T-helper 1 cell treated with Interleukin-12 subunit alpha and Interleukin-12 subunit beta and Interleukin-4 antibody, amounts not matched to agents 30 μg/mL and 1 μg/mL, for 36 hours (primary cell): ENCODE data around the gene DOCK2.
A peak's percentile ranks its signal among the peaks of the same experiment; 100 is the strongest.

ENCODE experiments used
- H3K27ac Mint-ChIP-seq: one replicate; pipeline ENCODE4 v1.8.0; 2021; ENCODE audit warnings: mild to moderate bottlenecking, mixed read lengths
- H3K27me3 Mint-ChIP-seq: one replicate; pipeline ENCODE4 v1.8.0; 2021; ENCODE audit warnings: low read depth, mixed read lengths
- H3K36me3 Mint-ChIP-seq: one replicate; pipeline ENCODE4 v1.8.0; 2021; ENCODE audit warnings: low read depth, mixed read lengths
- H3K4me1 Mint-ChIP-seq: one replicate; pipeline ENCODE4 v1.8.0; 2021; ENCODE audit warnings: low read depth, mixed read lengths
- H3K4me3 Mint-ChIP-seq: one replicate; pipeline ENCODE4 v1.8.0; 2021; ENCODE audit warnings: mild to moderate bottlenecking, moderate library complexity, mixed read lengths
- H3K9me3 Mint-ChIP-seq: one replicate; pipeline ENCODE4 v1.8.0; 2021; ENCODE audit warnings: mixed read lengths

DOCK2 gene

DNA sequence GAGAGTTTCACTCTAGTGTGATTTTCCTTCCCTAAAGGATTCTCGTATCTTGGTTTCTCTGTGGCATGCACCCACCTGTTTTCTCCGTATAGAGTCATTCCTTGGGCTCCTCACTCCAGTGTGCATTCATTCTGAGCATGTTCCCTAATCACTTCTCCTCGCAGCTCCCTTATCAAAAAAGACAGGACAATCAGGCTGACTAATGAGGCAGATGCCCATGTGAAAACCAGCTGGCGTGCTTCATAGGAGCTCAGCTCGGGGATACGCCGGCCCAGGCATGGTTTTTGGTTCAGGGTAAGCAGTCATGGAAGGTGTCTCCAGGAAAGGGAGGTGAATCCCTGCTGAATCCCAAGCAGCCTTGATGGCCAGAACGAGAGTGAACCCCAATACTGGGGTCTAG, 384.4 kb downstream of the DOCK2 start:
- H3K36me3 Mint-ChIP-seq = peaks cover 34% of the 10 kb centered on the region
- H3K27me3 Mint-ChIP-seq = no peaks in the 10 kb centered on the region

DNA sequence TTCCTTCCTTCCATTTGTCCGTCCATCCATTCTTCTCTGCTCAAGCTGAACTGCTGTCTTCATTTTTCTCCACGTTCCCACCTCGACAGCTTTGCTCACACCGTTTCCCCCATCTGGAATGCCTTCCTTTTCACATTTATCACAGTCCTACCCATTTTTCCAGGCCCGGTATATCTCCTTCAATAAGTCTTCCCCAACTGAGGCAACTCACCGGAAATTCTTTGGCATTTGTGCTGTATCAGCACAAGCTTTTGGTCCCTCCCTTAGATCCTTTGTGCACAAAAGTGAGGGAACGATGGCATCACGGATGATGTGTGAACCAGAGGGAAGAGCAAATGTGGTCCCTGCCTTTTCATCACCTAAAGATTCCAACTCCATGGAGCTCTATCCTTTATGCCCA, 388.8 kb downstream of the DOCK2 start:
- Mint-ChIP-seq H3K36me3 (peaks cover 36% of the 10 kb centered on the region), H3K4me3 (no peak overlapping the region), H3K4me1 (no peaks in the 10 kb centered on the region), H3K9me3 (no peaks in the 10 kb centered on the region), H3K27ac (no peak overlapping the region), H3K27me3 (no peaks in the 10 kb centered on the region)

More for the DNA sequence above, 384.4 kb downstream of the DOCK2 start:
- no peaks in the 10 kb centered on the region for H3K4me1 Mint-ChIP-seq
- peak overlapping the region; percentile 37 for H3K27ac Mint-ChIP-seq
- H3K9me3 Mint-ChIP-seq = no peaks in the 10 kb centered on the region
- H3K4me3 Mint-ChIP-seq = no peak overlapping the region

DNA sequence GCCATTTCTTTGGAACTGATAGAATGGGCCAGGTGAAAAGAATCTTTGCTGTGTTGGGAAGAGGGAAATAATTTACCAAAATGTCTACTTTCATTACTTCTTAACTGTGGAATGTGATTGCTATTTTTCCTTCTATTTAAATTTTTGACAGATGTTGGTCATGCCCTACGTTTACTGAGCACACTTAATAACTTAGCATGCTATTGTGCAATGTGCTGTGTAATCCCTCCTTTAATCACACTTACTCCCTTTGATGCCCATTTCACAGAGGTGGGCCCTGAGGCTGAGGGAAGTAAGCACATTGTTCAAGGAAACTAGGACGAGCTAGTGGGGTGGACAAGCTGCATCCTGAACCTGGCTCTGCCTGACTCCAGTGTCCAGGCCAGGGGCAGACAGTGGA, 391.0 kb downstream of the DOCK2 start:
- no peak overlapping the region for H3K4me3 Mint-ChIP-seq
- no peaks in the 10 kb centered on the region for H3K9me3 Mint-ChIP-seq
- H3K27ac Mint-ChIP-seq = no peak overlapping the region
- no peaks in the 10 kb centered on the region for H3K27me3 Mint-ChIP-seq
- H3K36me3 Mint-ChIP-seq = peaks cover 37% of the 10 kb centered on the region
- H3K4me1 Mint-ChIP-seq = no peaks in the 10 kb centered on the region

DNA sequence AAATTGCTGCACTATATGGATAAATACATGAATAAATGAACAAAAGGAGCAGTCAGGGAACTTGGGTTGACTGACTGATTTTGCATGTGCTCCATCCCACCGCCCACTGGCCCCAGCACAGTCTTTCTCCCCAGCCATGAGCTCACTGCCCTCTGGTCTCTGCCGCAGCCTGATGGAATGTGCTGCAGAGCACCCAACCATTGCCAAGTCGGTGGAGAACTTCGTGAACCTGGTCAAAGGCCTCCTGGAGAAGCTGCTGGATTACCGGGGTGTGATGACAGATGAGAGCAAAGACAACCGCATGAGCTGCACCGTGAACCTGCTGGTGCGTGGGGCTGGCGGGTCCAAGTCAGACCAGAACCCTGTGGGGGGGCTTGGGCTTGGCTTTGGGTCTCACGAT, 397.2 kb downstream of the DOCK2 start:
- peaks cover 2% of the 10 kb centered on the region for H3K4me1 Mint-ChIP-seq
- H3K9me3 Mint-ChIP-seq = no peaks in the 10 kb centered on the region
- no peak overlapping the region for H3K4me3 Mint-ChIP-seq
- peaks cover 34% of the 10 kb centered on the region for H3K36me3 Mint-ChIP-seq
- H3K27me3 Mint-ChIP-seq = no peaks in the 10 kb centered on the region
- no peak overlapping the region for H3K27ac Mint-ChIP-seq

DNA sequence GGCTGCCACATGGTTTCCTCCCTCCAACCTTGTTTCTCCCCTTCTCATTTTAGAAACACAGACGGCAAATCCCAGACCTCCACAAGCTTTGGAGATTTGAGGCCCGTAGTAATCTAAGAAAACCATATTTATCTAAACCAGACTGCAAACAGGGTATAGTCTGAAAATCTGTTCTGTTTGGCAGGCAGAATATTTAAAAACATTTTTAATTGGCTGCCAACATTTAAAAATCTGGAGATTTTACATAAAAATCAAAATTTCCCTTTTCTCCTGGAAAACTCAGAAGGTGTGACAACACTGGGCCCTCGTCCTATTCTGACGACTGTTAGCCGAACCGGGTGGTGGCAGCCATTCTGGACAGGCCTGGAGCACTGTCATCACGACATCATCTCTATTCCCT, 401.2 kb downstream of the DOCK2 start:
- peaks cover 6% of the 10 kb centered on the region for H3K4me1 Mint-ChIP-seq
- no peaks in the 10 kb centered on the region for H3K9me3 Mint-ChIP-seq
- peaks cover 49% of the 10 kb centered on the region for H3K36me3 Mint-ChIP-seq
- no peak overlapping the region for H3K4me3 Mint-ChIP-seq
- H3K27ac Mint-ChIP-seq = no peak overlapping the region
- no peaks in the 10 kb centered on the region for H3K27me3 Mint-ChIP-seq

DNA sequence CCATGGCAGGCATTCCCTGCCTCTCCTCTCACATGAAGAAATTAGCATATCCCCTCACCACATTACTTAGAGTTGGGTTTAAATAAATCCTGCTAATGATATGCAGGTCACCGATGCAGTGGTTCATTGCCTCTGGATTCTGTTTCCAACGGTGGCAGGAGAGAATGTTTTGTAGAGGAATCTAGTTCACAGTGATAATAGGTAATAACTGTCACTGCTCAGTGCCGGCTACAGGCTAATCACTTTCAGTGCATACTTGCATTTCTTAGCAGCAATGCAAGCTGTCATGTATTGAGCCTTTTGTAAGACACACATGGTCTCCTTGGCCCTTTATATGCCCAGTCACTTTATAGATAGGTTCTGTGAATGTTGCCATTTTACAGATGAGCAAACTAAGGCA, 402.8 kb downstream of the DOCK2 start:
- H3K4me1 Mint-ChIP-seq = peaks cover 19% of the 10 kb centered on the region
- no peaks in the 10 kb centered on the region for H3K27me3 Mint-ChIP-seq
- peaks cover 61% of the 10 kb centered on the region for H3K36me3 Mint-ChIP-seq
- no peak overlapping the region for H3K4me3 Mint-ChIP-seq
- no peaks in the 10 kb centered on the region for H3K9me3 Mint-ChIP-seq
- no peak overlapping the region for H3K27ac Mint-ChIP-seq

DNA sequence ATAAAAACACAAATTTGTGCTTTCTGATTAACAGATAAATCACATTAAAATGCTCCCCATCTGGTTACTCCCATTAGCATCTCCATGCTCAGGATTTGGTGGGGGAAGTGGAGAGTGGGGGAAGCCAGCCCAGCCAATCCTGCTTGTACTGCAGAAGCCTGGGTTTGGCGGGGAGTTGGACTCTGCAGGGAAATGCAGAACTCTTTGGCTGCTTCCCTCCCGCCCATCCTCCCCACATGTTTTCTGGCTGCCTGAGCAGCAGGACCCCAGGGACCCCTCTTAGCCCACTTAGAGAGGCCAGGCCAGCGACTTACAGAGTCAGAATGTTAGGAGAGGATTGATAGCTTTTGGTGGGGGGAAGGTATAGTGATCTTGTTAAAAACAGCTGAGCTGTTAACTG, 409.2 kb downstream of the DOCK2 start:
- no peak overlapping the region for H3K27ac Mint-ChIP-seq
- no peak overlapping the region for H3K4me3 Mint-ChIP-seq
- peaks cover 18% of the 10 kb centered on the region for H3K4me1 Mint-ChIP-seq
- H3K36me3 Mint-ChIP-seq = peaks cover 71% of the 10 kb centered on the region
- no peaks in the 10 kb centered on the region for H3K9me3 Mint-ChIP-seq
- H3K27me3 Mint-ChIP-seq = no peaks in the 10 kb centered on the region

DNA sequence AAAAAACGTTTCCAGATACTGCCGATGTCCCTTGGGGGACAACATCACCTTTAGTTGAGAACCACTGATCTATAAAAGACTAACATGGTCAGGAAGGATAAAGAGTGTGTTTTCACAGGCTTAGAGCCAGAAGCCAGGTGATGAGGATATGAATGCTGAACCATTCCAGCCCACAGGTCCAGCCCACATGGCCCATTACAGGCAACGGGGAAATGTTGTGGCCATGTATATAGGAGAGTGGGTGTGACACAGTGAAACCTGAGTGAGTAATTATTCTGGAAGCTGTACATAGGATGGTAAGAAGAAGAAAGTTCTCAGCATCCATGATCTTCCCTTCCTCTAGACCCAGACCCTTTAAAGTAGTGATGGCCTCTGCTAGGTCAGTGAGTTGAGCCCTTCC, 412.6 kb downstream of the DOCK2 start:
- Mint-ChIP-seq H3K4me3 (no peak overlapping the region), H3K9me3 (no peaks in the 10 kb centered on the region), H3K4me1 (peaks cover 1% of the 10 kb centered on the region), H3K27ac (no peak overlapping the region), H3K36me3 (peaks cover 72% of the 10 kb centered on the region), H3K27me3 (no peaks in the 10 kb centered on the region)

DNA sequence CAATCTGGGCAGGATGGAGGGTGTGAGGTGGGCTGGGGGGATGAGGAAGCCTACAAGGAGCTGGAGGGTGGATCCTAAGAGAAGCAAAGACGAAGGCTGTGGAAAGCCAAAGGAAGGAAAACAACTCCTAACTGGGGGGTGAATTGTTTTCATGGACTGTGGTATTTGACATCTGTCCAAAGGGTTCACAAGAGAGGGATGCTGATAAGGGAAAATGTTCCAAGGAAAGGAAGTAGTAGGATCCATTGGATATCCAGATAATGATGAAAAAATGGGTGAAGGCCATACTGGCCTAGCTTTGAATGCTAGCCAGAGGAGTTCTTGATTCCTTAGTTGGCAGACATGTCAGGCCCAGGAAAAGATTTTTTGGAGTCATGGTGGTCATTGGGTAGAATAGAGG, 416.8 kb downstream of the DOCK2 start:
- Mint-ChIP-seq H3K27me3 (no peaks in the 10 kb centered on the region), H3K4me1 (no peaks in the 10 kb centered on the region), H3K27ac (no peak overlapping the region), H3K9me3 (peaks cover 13% of the 10 kb centered on the region), H3K4me3 (no peak overlapping the region), H3K36me3 (peaks cover 87% of the 10 kb centered on the region)

DNA sequence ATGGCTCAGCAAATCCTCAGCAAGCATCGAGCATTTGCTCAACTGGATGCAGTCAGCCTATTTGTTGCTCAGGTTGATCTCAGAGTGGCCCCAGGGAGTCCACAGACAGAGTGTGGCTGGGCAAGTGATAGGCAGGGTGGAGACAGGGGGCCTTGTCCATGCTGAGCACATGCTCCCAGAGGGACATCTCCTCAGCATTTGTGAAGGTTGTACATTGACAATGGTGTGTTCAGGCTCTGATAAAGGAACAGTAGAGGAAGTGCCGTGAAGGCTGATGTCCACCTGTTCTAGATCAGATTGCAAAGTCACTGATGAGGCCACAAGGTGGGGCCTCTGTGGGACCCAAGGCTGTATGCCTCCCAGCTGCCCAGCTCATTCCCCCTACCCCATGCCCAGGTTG, 418.5 kb downstream of the DOCK2 start:
- Mint-ChIP-seq H3K9me3 (peaks cover 13% of the 10 kb centered on the region), H3K27me3 (no peaks in the 10 kb centered on the region), H3K4me1 (no peaks in the 10 kb centered on the region), H3K27ac (no peak overlapping the region), H3K36me3 (peaks cover 83% of the 10 kb centered on the region), H3K4me3 (no peak overlapping the region)

DNA sequence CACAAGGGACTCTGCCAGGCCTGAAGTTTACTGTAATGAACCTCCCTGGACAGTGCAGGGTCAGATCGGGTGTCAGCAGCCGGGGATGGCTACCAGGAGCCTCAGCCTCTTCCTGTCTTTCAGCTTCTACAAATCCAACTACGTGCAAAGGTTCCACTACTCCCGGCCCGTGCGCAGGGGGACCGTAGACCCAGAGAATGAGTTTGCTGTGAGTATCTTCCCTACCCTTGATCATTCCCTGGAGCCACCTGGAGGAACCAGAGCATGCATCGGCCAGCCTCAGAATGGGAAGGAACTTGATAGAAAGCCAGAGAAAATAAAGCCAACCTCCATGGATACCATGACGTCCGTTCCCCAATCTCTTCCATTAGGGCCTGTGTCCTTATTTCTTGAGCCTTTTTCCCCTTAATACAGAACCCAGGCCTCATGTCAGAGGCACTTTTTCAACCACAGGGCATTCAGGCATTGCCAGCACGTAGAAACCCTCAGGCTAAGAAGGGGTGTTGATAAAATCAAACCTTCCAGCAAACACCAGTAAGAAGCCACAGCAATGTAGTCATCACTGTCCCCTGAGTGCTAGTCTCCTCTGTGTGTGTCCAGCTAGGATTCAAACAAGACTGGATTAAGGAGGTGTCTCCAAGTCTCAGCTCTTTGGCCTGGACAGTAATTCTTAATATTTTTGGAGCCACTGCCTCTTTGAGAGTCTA, 419.6 kb downstream of the DOCK2 start:
- no peaks in the 10 kb centered on the region for H3K27me3 Mint-ChIP-seq
- H3K36me3 Mint-ChIP-seq = peaks cover 80% of the 10 kb centered on the region
- no peak overlapping the region for H3K27ac Mint-ChIP-seq
- peaks cover 13% of the 10 kb centered on the region for H3K9me3 Mint-ChIP-seq
- H3K4me1 Mint-ChIP-seq = no peaks in the 10 kb centered on the region
- no peak overlapping the region for H3K4me3 Mint-ChIP-seq

DNA sequence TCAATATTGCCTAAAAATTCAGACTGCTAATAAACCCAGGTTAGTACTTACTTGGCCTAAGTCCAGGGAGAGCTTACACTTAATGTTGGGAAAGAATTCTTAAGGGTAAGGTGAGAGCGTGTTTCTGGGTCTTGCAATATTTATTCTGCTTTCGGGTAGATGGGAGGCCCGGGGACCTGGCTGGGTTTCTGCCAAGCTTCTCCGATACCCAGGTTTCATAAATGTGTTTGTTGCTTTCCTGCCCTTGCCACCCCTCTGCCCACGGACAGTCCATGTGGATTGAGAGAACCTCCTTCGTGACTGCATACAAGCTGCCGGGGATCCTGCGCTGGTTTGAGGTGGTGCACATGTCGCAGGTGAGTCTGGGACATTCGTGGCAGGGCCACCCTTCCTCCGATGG, 420.2 kb downstream of the DOCK2 start:
- Mint-ChIP-seq H3K27ac (no peak overlapping the region), H3K27me3 (no peaks in the 10 kb centered on the region), H3K4me1 (no peaks in the 10 kb centered on the region), H3K4me3 (no peak overlapping the region), H3K36me3 (peaks cover 78% of the 10 kb centered on the region), H3K9me3 (peaks cover 13% of the 10 kb centered on the region)

DNA sequence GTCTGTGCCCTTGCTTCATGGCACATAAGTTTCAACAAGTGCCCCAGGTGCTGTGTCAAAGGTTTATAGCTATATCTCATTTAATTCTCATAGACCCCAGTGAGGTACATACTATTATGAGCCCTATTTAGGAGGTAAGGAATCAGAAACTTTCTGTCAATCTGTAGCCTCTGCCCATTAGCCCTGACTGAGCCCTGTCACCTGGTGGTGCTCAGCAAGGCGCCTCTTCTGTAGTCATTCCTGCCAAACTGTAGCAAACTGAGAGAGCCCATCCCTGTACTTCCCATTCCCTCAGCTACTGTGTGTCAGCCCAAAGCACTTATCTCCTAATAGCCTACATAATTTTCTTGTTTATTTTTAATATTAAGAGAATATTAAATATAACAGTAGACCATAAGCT, 422.1 kb downstream of the DOCK2 start:
- no peaks in the 10 kb centered on the region for H3K4me1 Mint-ChIP-seq
- peaks cover 13% of the 10 kb centered on the region for H3K9me3 Mint-ChIP-seq
- no peak overlapping the region for H3K4me3 Mint-ChIP-seq
- no peaks in the 10 kb centered on the region for H3K27me3 Mint-ChIP-seq
- peaks cover 68% of the 10 kb centered on the region for H3K36me3 Mint-ChIP-seq
- no peak overlapping the region for H3K27ac Mint-ChIP-seq

DNA sequence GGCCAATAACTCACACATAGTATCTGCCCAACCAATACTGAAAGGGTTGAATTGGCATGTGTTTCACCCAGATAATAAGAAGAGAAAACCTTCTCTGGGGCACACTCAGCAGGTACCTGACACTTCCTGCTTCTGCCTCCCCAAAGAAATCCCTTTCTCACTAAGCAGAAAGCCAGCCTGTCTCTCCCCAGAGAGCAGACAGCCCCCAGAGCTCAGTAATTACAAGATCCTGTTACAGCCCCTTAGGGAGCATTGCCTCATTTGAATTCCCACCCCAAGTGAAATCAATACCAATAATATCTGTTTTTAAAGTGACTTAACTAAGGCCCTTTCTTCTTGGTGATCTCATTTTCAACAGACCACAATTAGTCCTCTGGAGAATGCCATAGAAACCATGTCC, 430.1 kb downstream of the DOCK2 start:
- Mint-ChIP-seq H3K27ac (peak overlapping the region; percentile 17), H3K4me1 (no peaks in the 10 kb centered on the region), H3K9me3 (no peaks in the 10 kb centered on the region), H3K4me3 (no peak overlapping the region), H3K36me3 (peaks cover 50% of the 10 kb centered on the region), H3K27me3 (no peaks in the 10 kb centered on the region)

DNA sequence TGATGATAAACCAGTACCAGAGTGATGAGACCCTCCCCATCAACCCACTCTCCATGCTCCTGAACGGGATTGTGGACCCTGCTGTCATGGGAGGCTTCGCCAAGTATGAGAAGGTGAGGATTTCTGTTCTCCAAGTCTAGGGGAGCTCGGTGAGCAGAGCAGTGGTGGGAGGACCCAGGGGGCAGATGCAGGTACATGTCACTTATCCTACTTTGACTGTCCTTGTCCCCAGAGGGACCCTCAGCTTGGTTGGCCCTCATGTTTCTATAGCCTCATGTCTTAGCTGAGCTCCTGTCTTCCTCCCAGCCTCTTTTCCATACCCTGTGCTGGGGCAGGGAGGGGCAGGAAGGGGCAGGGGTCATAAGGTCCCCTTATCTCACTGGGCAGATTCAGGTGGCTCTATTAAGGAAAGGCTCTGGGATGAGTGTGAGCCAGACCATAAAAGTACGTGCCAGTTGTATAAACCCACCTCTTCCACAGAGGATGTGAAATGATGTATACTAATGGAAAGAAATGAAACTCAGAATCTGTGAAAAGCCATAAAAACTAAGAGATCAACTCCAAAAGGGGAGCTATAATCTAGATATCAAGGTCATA, 430.6 kb downstream of the DOCK2 start:
- no peak overlapping the region for H3K4me3 Mint-ChIP-seq
- H3K4me1 Mint-ChIP-seq = no peaks in the 10 kb centered on the region
- H3K27ac Mint-ChIP-seq = peak overlapping the region; percentile 17
- H3K9me3 Mint-ChIP-seq = no peaks in the 10 kb centered on the region
- no peaks in the 10 kb centered on the region for H3K27me3 Mint-ChIP-seq
- H3K36me3 Mint-ChIP-seq = peaks cover 53% of the 10 kb centered on the region
